AG04450 (cell line): ENCODE results near the gene MAL. TPM values are rescaled to one million over a fixed set of nuclear protein-coding genes. Genes with fewer than 3 reads are reported as not detected.

ENCODE experiments used
- CTCF ChIA-PET: fragments of 300-600, 350-600 bp; formaldehyde crosslinking; extraction: SDS; loops from one replicate; lab custom pipeline; 2022; ENCODE audit warnings: antibody characterized with exemption, inconsistent platforms; lab: Charles Lee
- POLR2A ChIA-PET: fragments of 350-600 bp; formaldehyde crosslinking; extraction: SDS; loops from one replicate; lab custom pipeline; 2021; ENCODE audit warnings: antibody characterized with exemption, inconsistent platforms; lab: Yijun Ruan, JAX
- DNase-seq: peaks from one replicate; pipeline ENCODE4 v3.0.0-alpha.2; 2011; ENCODE audit warnings: low read depth, low spot score
- H3K27ac ChIP-seq: one replicate; pipeline ENCODE4 v1.5.1; 2012; ENCODE audit warnings: low read depth, low read length, control low read depth
- H3K27me3 ChIP-seq: one replicate; pipeline ENCODE4 v1.6.0; 2012; ENCODE audit warnings: low read length; ENCODE audit not compliant: control insufficient read depth, insufficient read depth
- H3K4me3 ChIP-seq: 2 replicates; pipeline ENCODE4 v1.5.1; 2011; ENCODE audit warnings: mild to moderate bottlenecking, low read depth, low read length, control low read depth
- H3K9me3 ChIP-seq: 2 replicates; pipeline ENCODE4 v1.5.1; 2012; ENCODE audit warnings: low read length; ENCODE audit not compliant: control insufficient read depth, insufficient read depth
- CTCF ChIP-seq: IDR thresholded peaks from 2 replicates; pipeline ENCODE4 v1.5.1; 2011; ENCODE audit warnings: low read depth, low read length, control low read depth, inconsistent platforms
- polyA plus RNA-seq: library from polyadenylated mRNA; depleted of rRNA; stranded (reverse); fragments of >200 nt; gene quantifications from 2 replicates; pipeline ENCODE4 v1.2.3, GENCODE V29; 2011

The MAL gene
- polyA plus RNA-seq, 1 experiment, result not detected

GRCh38 chr2:94996305-94997100 lies 29.0 kb upstream of the MAL start:
- DNase-seq, result no peak
- Histone ChIP-seq H3K27me3 (peaks cover 5% of the 10 kb centered on the region), H3K9me3 (no peaks in the 10 kb centered on the region; the same call in 1 of the 2 replicates), H3K27ac (no peak overlapping the region), H3K4me3 (no peak overlapping the region)
- TF ChIP-seq CTCF, result no peak
- ChIA-PET CTCF (interaction anchor here (2.2 kb wide), 1 partner anchor 10 kb away, joined by 9 read pairs; no protein-coding TSS in a partner anchor), POLR2A (no interaction called here)

- POLR2A ChIA-PET, result no interaction called here
- no peak for DNase-seq
- no peak for TF ChIP-seq CTCF
- CTCF ChIA-PET, result no interaction called here
- H3K27me3 ChIP-seq, result peaks cover 5% of the 10 kb centered on the region
- no peaks in the 10 kb centered on the region; the same call in 1 of the 2 replicates for H3K9me3 ChIP-seq
- H3K27ac ChIP-seq, result no peak overlapping the region
- H3K4me3 ChIP-seq, result no peak overlapping the region
These were observed 27.3 kb upstream of the MAL start for GRCh38 chr2:94997981-94998930.

- Histone ChIP-seq H3K27ac (no peak overlapping the region), H3K4me3 (no peak overlapping the region), H3K9me3 (no peaks in the 10 kb centered on the region; the same call in 1 of the 2 replicates), H3K27me3 (peaks cover 5% of the 10 kb centered on the region)
- POLR2A ChIA-PET, result no interaction called here
- no peak for TF ChIP-seq CTCF
- CTCF ChIA-PET, result no interaction called here
- no peak for DNase-seq
These were observed 26.1 kb upstream of the MAL start for GRCh38 chr2:94999431-94999883.

GRCh38 chr2:95001051-95001562 lies 24.4 kb upstream of the MAL start:
- Histone ChIP-seq H3K4me3 (no peak overlapping the region), H3K27ac (no peak overlapping the region), H3K27me3 (peaks cover 5% of the 10 kb centered on the region), H3K9me3 (no peaks in the 10 kb centered on the region; the same call in 1 of the 2 replicates)
- POLR2A ChIA-PET, result no interaction called here
- no peak for TF ChIP-seq CTCF
- CTCF ChIA-PET, result no interaction called here
- DNase-seq, result no peak
